GM12878 (cell line): ENCODE results near the gene TIMP4. TPM values are rescaled to one million over a fixed set of nuclear protein-coding genes. Genes with fewer than 3 reads are reported as not detected.

ENCODE experiments used
- ATAC-seq: fragments of 200-7000 bp; cut with Tn5 transposase; 3 replicates; pipeline ENCODE4 v1.9.1; 2020; ENCODE audit warnings: mild to moderate bottlenecking, moderate library complexity
- BruUV-seq: library from RNA; stranded (reverse); fragments of 400-500 nt; replicated peaks from 2 replicates; lab custom pipeline; 2021; lab: Mats Ljungman, UMichigan
- CTCF ChIA-PET: fragments of 300-600 bp; sonication (Branson Sonifier 250); formaldehyde crosslinking; extraction: SDS; loops from one replicate; lab custom pipeline; 2021; ENCODE audit warnings: inconsistent platforms; lab: Yijun Ruan, JAX
- POLR2A ChIA-PET: fragments of 350-600 bp; formaldehyde crosslinking; extraction: SDS; loops from one replicate; lab custom pipeline; 2021; ENCODE audit warnings: inconsistent platforms; lab: Charles Lee
- RAD21 ChIA-PET: fragments of 300-600 bp; sonication (Branson Sonifier 250); formaldehyde crosslinking; loops from one replicate; lab custom pipeline; 2023; ENCODE audit warnings: antibody characterized with exemption; ENCODE audit not compliant: unreplicated experiment; lab: Charles Lee
- SMC1A ChIA-PET: fragments of 300-600 bp; sonication (Branson Sonifier 250); formaldehyde crosslinking; loops from one replicate; lab custom pipeline; 2023; ENCODE audit not compliant: unreplicated experiment, uncharacterized antibody; lab: Charles Lee
- DNase-seq: peaks from one replicate; pipeline ENCODE4 v3.0.0-alpha.2; 2011; ENCODE audit warnings: low read depth, low spot score
- FAIRE-seq: peaks from 3 replicates; lab custom pipeline; 2011; peaks lifted over from hg19 to GRCh38; lab: Jason Lieb, UNC
- H2AFZ ChIP-seq: 2 replicates; pipeline ENCODE4 v1.6.0; 2011; ENCODE audit warnings: low read depth, low read length, control low read depth; ENCODE audit not compliant: control insufficient read depth
- H3K27ac ChIP-seq: 2 replicates; pipeline ENCODE4 v1.5.1; 2011; ENCODE audit warnings: control low read depth; ENCODE audit not compliant: control insufficient read depth, insufficient read depth
- H3K27me3 ChIP-seq, 2 experiments: replicated peaks in 1 of 2; 2 replicates each; pipeline versions ENCODE4 v1.6.0 to v1.6.1; 2011; ENCODE audit warnings: low read length in 1 of 2; ENCODE audit not compliant: control insufficient read depth in 2 of 2, insufficient read depth in 2 of 2
- H3K36me3 ChIP-seq, 2 experiments: 2 replicates each; pipeline ENCODE4 v1.5.1; 2011; ENCODE audit warnings: low read length in 1 of 2; ENCODE audit not compliant: control insufficient read depth in 2 of 2, insufficient read depth in 2 of 2
- H3K4me1 ChIP-seq: 2 replicates; pipeline ENCODE4 v1.6.1; 2011; ENCODE audit warnings: mild to moderate bottlenecking, low read length, moderate library complexity, mixed read lengths; ENCODE audit not compliant: control insufficient read depth, insufficient read depth
- H3K4me2 ChIP-seq: 2 replicates; pipeline ENCODE4 v1.6.0; 2011; ENCODE audit warnings: control low read depth; ENCODE audit not compliant: control insufficient read depth, insufficient read depth
- H3K4me3 ChIP-seq: fragments of 200-600 bp; sonication (generic); 2 replicates; pipeline ENCODE4 v1.5.1; 2016
- H3K79me2 ChIP-seq: 2 replicates; pipeline ENCODE4 v1.6.0; 2011; ENCODE audit warnings: low read length; ENCODE audit not compliant: control insufficient read depth, insufficient read depth
- H3K9ac ChIP-seq: 2 replicates; pipeline ENCODE4 v1.8.0; 2011; ENCODE audit warnings: low read length, control low read depth, mixed read lengths; ENCODE audit not compliant: control insufficient read depth, insufficient read depth
- H3K9me3 ChIP-seq: replicated peaks from 3 replicates; pipeline ENCODE4 v1.5.1; 2011; ENCODE audit warnings: mild to moderate bottlenecking, low read length; ENCODE audit not compliant: control insufficient read depth, insufficient read depth
- H4K20me1 ChIP-seq: 2 replicates; pipeline ENCODE4 v1.6.0; 2011; ENCODE audit not compliant: control insufficient read depth, insufficient read depth
- FOXK2 ChIP-seq: fragments of 450-650 bp; IDR thresholded peaks from 2 replicates; pipeline ENCODE4 v1.6.1; 2017; ENCODE audit warnings: mild to moderate bottlenecking, moderate library complexity
- HDAC2 ChIP-seq: fragments of 200-600 bp; sonication (generic); IDR thresholded peaks from 2 replicates; pipeline ENCODE4 v1.6.1; 2017
- IRF4 ChIP-seq: IDR thresholded peaks from 2 replicates; pipeline ENCODE4 v1.6.1; 2011; ENCODE audit warnings: low read depth, low read length
- JUNB ChIP-seq: IDR thresholded peaks from 2 replicates; pipeline ENCODE4 v1.6.1; 2016; ENCODE audit warnings: antibody characterized with exemption, mild to moderate bottlenecking
- NR2C1 ChIP-seq: fragments of 450-650 bp; IDR thresholded peaks from 2 replicates; pipeline ENCODE4 v1.6.1; 2017; ENCODE audit warnings: antibody characterized with exemption, mild to moderate bottlenecking, moderate library complexity
- NR2C2 ChIP-seq: IDR thresholded peaks from 2 replicates; pipeline ENCODE4 v1.6.1; 2011; ENCODE audit warnings: borderline replicate concordance, low read depth; ENCODE audit not compliant: control insufficient read depth, insufficient read length
- YBX1 ChIP-seq: fragments of 450-650 bp; IDR thresholded peaks from 2 replicates; pipeline ENCODE4 v1.6.1; 2016; ENCODE audit warnings: antibody characterized with exemption
- YY1 ChIP-seq: IDR thresholded peaks from 2 replicates; pipeline ENCODE4 v1.6.1; 2011; ENCODE audit warnings: low read depth, mild to moderate bottlenecking, low read length
- ZBED1 ChIP-seq: IDR thresholded peaks from 2 replicates; pipeline ENCODE4 v1.6.1; 2016; ENCODE audit warnings: borderline replicate concordance
- WGBS: methylation state at CpG from one replicate; pipeline ENCODE4 v1.1.6; 2016; ENCODE audit warnings: low lambda C conversion rate; ENCODE audit not compliant: insufficient replicate concordance, insufficient coverage; ENCODE audit errors: missing lambda C conversion rate; 5-methylcytosine and 5-hydroxymethylcytosine counted together
- in situ Hi-C: fragments of 300-500 bp; cut with MboI; formaldehyde crosslinking; loops from 9 replicates; pipeline ENCODE4 v1.14.3; 2018; ENCODE audit warnings: mixed read lengths
- intact Hi-C: fragments of 100-400 bp; cut with micrococcal nuclease; formaldehyde crosslinking; loops from one replicate; pipeline ENCODE4 v1.14.2; 2022; ENCODE audit not compliant: unreplicated experiment
- polyA plus RNA-seq, 11 experiments: library from polyadenylated mRNA; depleted of rRNA in 4 of 11; unstranded in 6 of 11; stranded (reverse) in 5 of 11; fragments of >200 nt; fragmentation: Nextera tagmentation in 4 of 11; fragmentation: Illumina TruSeq in 1 of 11; extraction: Ambion mirVana in 4 of 11; extraction: Trizol in 1 of 11; gene quantifications; 1 replicate in 1 of 11; 2 replicates in 10 of 11; pipeline versions ENCODE4 v1.2.1 to v1.2.3, GENCODE V29; 2011 to 2016; ENCODE audit warnings: inconsistent platforms in 2 of 11, missing spikeins in 2 of 11, low read depth in 1 of 11
- total RNA-seq, 4 experiments: library from RNA; depleted of rRNA in 3 of 4; stranded (reverse); fragments of >200 nt in 3 of 4; fragmentation: Illumina TruSeq in 1 of 4; extraction: Trizol in 1 of 4; gene quantifications; 2 replicates each; pipeline versions ENCODE4 v1.2.1 to v1.2.3, GENCODE V29; 2013 to 2021
- TF ChIP-seq, protein P1 (sequence below): fragments of 450-650 bp; formaldehyde crosslinking; IDR thresholded peaks from 2 replicates; pipeline ENCODE4 v1.4.0; 2022; ENCODE audit warnings: mild to moderate bottlenecking, moderate library complexity
- TF ChIP-seq, protein P2 (sequence below): fragments of 450-650 bp; IDR thresholded peaks from 2 replicates; pipeline ENCODE4 v1.6.1; 2017; ENCODE audit warnings: mild to moderate bottlenecking, low read depth, inconsistent platforms; ENCODE audit not compliant: poor library complexity, severe bottlenecking
- TF ChIP-seq, protein P3 (sequence below): fragments of 450-650 bp; IDR thresholded peaks from 2 replicates; pipeline ENCODE4 v1.6.1; 2018; ENCODE audit warnings: borderline replicate concordance, mild to moderate bottlenecking; ENCODE audit not compliant: partially characterized antibody
- TF ChIP-seq, protein P4 (sequence below): IDR thresholded peaks from 2 replicates; pipeline ENCODE4 v1.6.1; 2011; ENCODE audit warnings: mild to moderate bottlenecking, low read depth, low read length, moderate library complexity; ENCODE audit not compliant: insufficient replicate concordance

TIMP4 gene
- total and polyA plus RNA-seq, 10 of the 15 experiments (the other 5 are each of a cell fraction or from before 2014, with no cell fraction given): 0.07 TPM; not detected in 9

DNA sequence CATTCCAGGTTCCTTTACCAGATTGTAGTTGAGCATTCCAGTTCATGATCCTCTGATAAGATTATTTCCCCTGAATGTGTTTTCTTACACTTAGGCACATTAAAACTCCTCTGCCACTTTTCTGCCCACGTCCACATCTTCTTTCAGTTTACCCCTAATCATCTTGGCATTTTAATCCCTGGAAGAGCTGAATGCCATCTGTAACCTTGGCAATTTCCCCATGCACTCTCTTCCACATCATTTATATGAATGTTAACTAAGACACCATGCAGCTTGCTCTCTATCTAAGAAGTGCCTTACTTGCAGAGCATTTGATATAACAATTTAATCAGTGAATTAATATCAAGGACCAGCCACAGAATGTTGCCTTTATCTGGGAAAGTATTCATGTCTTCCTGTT is 25.8 kb downstream of the TIMP4 start:
- no peaks in the 10 kb centered on the region for H3K9me3 ChIP-seq
- no peaks in the 10 kb centered on the region for H3K79me2 ChIP-seq
- ChIA-PET RAD21 (interaction anchor here (1.5 to 2.2 kb wide), 3 partner anchors 344 to 352 kb away, joined by 5 to 16 read pairs (median 6); no protein-coding TSS in a partner anchor), POLR2A (interaction anchor here (0.5 to 0.6 kb wide), 2 partner anchors 33 to 612 kb away, joined by 3 read pairs; no protein-coding TSS in a partner anchor), SMC1A (interaction anchor here (0.7 to 2.8 kb wide), 6 partner anchors 23 to 351 kb away, joined by 3 to 14 read pairs (median 3); no protein-coding TSS in a partner anchor), CTCF (interaction anchor here (0.6 to 12.3 kb wide), 7 partner anchors 23 to 352 kb away, joined by 3 to 243 read pairs (median 4); partner anchors contain the start of gene TSEN2)
- no TSS peak for BruUV-seq
- DNase-seq (no peak), FAIRE-seq (no peak), ATAC-seq (no peak)
- no peaks in the 10 kb centered on the region for H3K36me3 ChIP-seq
- no peaks in the 10 kb centered on the region for H3K27me3 ChIP-seq
- H2AFZ ChIP-seq: no peak overlapping the region
- H3K4me2 ChIP-seq: no peak overlapping the region
- H4K20me1 ChIP-seq: no peaks in the 10 kb centered on the region
- no peak overlapping the region for H3K27ac ChIP-seq
- in situ Hi-C loops (loop anchor here (25.0 kb wide), 1 partner anchor 579 kb away; no protein-coding TSS in a partner anchor), intact Hi-C loops (no loop called here)
- H3K4me1 ChIP-seq: no peaks in the 10 kb centered on the region
- 0% methylated on average over 1 of the region's 1 CpG for WGBS
- H3K4me3 ChIP-seq: no peak overlapping the region
- H3K9ac ChIP-seq: no peak overlapping the region
- no peak for TF ChIP-seq NR2C2
- no peak for TF ChIP-seq IRF4
- TF ChIP-seq, protein P1, sequence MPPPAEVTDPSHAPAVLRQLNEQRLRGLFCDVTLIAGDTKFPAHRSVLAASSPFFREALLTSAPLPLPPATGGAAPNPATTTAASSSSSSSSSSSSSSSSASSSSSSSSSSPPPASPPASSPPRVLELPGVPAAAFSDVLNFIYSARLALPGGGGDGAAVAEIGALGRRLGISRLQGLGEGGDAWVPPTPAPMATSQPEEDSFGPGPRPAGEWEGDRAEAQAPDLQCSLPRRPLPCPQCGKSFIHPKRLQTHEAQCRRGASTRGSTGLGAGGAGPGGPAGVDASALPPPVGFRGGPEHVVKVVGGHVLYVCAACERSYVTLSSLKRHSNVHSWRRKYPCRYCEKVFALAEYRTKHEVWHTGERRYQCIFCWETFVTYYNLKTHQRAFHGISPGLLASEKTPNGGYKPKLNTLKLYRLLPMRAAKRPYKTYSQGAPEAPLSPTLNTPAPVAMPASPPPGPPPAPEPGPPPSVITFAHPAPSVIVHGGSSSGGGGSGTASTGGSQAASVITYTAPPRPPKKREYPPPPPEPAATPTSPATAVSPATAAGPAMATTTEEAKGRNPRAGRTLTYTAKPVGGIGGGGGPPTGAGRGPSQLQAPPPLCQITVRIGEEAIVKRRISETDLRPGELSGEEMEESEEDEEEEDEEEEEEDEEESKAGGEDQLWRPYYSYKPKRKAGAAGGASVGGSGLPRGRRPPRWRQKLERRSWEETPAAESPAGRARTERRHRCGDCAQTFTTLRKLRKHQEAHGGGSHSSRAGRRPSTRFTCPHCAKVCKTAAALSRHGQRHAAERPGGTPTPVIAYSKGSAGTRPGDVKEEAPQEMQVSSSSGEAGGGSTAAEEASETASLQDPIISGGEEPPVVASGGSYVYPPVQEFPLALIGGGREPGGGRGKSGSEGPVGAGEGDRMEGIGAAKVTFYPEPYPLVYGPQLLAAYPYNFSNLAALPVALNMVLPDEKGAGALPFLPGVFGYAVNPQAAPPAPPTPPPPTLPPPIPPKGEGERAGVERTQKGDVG (CRISPR knock-in tag): no peak
- TF ChIP-seq, protein P2, sequence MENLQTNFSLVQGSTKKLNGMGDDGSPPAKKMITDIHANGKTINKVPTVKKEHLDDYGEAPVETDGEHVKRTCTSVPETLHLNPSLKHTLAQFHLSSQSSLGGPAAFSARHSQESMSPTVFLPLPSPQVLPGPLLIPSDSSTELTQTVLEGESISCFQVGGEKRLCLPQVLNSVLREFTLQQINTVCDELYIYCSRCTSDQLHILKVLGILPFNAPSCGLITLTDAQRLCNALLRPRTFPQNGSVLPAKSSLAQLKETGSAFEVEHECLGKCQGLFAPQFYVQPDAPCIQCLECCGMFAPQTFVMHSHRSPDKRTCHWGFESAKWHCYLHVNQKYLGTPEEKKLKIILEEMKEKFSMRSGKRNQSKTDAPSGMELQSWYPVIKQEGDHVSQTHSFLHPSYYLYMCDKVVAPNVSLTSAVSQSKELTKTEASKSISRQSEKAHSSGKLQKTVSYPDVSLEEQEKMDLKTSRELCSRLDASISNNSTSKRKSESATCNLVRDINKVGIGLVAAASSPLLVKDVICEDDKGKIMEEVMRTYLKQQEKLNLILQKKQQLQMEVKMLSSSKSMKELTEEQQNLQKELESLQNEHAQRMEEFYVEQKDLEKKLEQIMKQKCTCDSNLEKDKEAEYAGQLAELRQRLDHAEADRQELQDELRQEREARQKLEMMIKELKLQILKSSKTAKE: no peak
- no peak for TF ChIP-seq HDAC2
- TF ChIP-seq ZBED1: no peak
- no peak for TF ChIP-seq JUNB
- TF ChIP-seq, protein P3, sequence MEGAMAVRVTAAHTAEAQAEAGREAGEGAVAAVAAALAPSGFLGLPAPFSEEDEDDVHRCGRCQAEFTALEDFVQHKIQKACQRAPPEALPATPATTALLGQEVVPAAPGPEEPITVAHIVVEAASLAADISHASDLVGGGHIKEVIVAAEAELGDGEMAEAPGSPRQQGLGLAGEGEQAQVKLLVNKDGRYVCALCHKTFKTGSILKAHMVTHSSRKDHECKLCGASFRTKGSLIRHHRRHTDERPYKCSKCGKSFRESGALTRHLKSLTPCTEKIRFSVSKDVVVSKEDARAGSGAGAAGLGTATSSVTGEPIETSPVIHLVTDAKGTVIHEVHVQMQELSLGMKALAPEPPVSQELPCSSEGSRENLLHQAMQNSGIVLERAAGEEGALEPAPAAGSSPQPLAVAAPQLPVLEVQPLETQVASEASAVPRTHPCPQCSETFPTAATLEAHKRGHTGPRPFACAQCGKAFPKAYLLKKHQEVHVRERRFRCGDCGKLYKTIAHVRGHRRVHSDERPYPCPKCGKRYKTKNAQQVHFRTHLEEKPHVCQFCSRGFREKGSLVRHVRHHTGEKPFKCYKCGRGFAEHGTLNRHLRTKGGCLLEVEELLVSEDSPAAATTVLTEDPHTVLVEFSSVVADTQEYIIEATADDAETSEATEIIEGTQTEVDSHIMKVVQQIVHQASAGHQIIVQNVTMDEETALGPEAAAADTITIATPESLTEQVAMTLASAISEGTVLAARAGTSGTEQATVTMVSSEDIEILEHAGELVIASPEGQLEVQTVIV: no peak
- TF ChIP-seq FOXK2: no peak
- no peak for TF ChIP-seq NR2C1
- no peak for TF ChIP-seq YBX1
- no peak for TF ChIP-seq YY1
- TF ChIP-seq, protein P4, sequence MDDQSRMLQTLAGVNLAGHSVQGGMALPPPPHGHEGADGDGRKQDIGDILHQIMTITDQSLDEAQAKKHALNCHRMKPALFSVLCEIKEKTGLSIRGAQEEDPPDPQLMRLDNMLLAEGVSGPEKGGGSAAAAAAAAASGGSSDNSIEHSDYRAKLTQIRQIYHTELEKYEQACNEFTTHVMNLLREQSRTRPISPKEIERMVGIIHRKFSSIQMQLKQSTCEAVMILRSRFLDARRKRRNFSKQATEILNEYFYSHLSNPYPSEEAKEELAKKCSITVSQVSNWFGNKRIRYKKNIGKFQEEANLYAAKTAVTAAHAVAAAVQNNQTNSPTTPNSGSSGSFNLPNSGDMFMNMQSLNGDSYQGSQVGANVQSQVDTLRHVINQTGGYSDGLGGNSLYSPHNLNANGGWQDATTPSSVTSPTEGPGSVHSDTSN: no peak
